Measurements from ENCODE around the gene CERS1.
A peak's percentile ranks its signal among the peaks of the same experiment; 100 is the strongest.

GRCh38 chr19:18856385-18857126, 39.4 kb downstream of the CERS1 start:
- TF ChIP-seq POLR2A (IDR thresholded peaks at IDR 0.05), result no peak
- peak in 3 of 4 donors; percentile 5 to 38 (median 12) for TF ChIP-seq CTCF (IDR thresholded peaks at IDR 0.05)

All from right lobe of liver (tissue), 4 donors.